Gastrocnemius medialis (tissue), 4 donors: ENCODE measurements around the gene WNT10A.

Experiments used
- CTCF ChIP-seq, 5 experiments: fragments of 450-650 bp in 3 of 5; fragments of 200-600 bp in 2 of 5; sonication (generic) in 2 of 5; IDR thresholded peaks in 4 of 5; conservative IDR thresholded peaks in 1 of 5; 1 replicate in 4 of 5; 2 replicates in 1 of 5; pipeline ENCODE4 v1.5.1; 2016 to 2019; ENCODE audit warnings: antibody characterized with exemption in 5 of 5, mild to moderate bottlenecking in 3 of 5, moderate library complexity in 3 of 5
- POLR2A ChIP-seq, 2 donors: fragments of 450-650 bp; IDR thresholded peaks; one replicate each; pipeline ENCODE4 v1.6.1; 2017; ENCODE audit warnings: antibody characterized with exemption in 2 of 2, mild to moderate bottlenecking in 2 of 2, moderate library complexity in 2 of 2

GRCh38 chr2:218878486-218878885 lies 2.2 kb upstream of the WNT10A start:
- TF ChIP-seq POLR2A (IDR thresholded peaks at IDR 0.05) (no peak), CTCF (IDR thresholded peaks at IDR 0.05 in 4 of 5, conservative IDR thresholded peaks at IDR 0.05 in 1 of 5) (no peak)
